Activated effector memory CD4-positive, alpha-beta T cell treated with Interleukin-2 at 50 U/mL for 16 hours (primary cell): ENCODE results near the gene SPATA6.
"Not testable (repeated sequence)": the region's sequence is repeated elsewhere in the genome, so short reads cannot be mapped to it uniquely, and the experiment has no call there.

Experiments used
- DNase-seq: peaks from one replicate; pipeline ENCODE4 v3.0.0-alpha.2; 2020

The SPATA6 gene

GRCh38 chr1:48338257-48338656 lies 133.7 kb downstream of the SPATA6 start:
- no peak for DNase-seq

GRCh38 chr1:48333316-48333715 lies 138.7 kb downstream of the SPATA6 start:
- DNase-seq, result no peak

- DNase-seq, result no peak
Observed at GRCh38 chr1:48332115-48332514, 139.9 kb downstream of the SPATA6 start.

- DNase-seq, result no peak
Observed at GRCh38 chr1:48329905-48330304, 142.1 kb downstream of the SPATA6 start.

GRCh38 chr1:48329486-48329885 lies 142.5 kb downstream of the SPATA6 start:
- DNase-seq, result no peak

GRCh38 chr1:48311829-48312228 lies 160.2 kb downstream of the SPATA6 start:
- DNase-seq, result not testable (repeated sequence)

- DNase-seq, result no peak
Observed at GRCh38 chr1:48309564-48310082, 162.4 kb downstream of the SPATA6 start.

GRCh38 chr1:48302652-48303051 lies 169.4 kb downstream of the SPATA6 start:
- DNase-seq, result no peak

GRCh38 chr1:48294656-48295055 lies 177.3 kb downstream of the SPATA6 start:
- DNase-seq, result no peak

- not testable (repeated sequence) for DNase-seq
Observed at GRCh38 chr1:48294094-48294493, 177.9 kb downstream of the SPATA6 start.

GRCh38 chr1:48292706-48293105 lies 179.3 kb downstream of the SPATA6 start:
- no peak for DNase-seq

- no peak for DNase-seq
Observed at GRCh38 chr1:48291421-48291820, 180.6 kb downstream of the SPATA6 start.

GRCh38 chr1:48285525-48285924 lies 186.5 kb downstream of the SPATA6 start:
- no peak for DNase-seq

- not testable (repeated sequence) for DNase-seq
Observed at GRCh38 chr1:48284696-48285420, 187.1 kb downstream of the SPATA6 start.

- not testable (repeated sequence) for DNase-seq
Observed at GRCh38 chr1:48282329-48282728, 189.7 kb downstream of the SPATA6 start.

- not testable (repeated sequence) for DNase-seq
Observed at GRCh38 chr1:48277437-48277836, 194.6 kb downstream of the SPATA6 start.

- DNase-seq, result no peak
Observed at GRCh38 chr1:48266576-48266975, 205.4 kb downstream of the SPATA6 start.

- DNase-seq, result no peak
Observed at GRCh38 chr1:48263041-48263440, 209.0 kb downstream of the SPATA6 start.

GRCh38 chr1:48261881-48262400 lies 210.1 kb downstream of the SPATA6 start:
- DNase-seq, result no peak

- DNase-seq, result no peak
Observed at GRCh38 chr1:48258106-48258505, 213.9 kb downstream of the SPATA6 start.

GRCh38 chr1:48254254-48254653 lies 217.8 kb downstream of the SPATA6 start:
- no peak for DNase-seq

GRCh38 chr1:48251821-48252220 lies 220.2 kb downstream of the SPATA6 start:
- DNase-seq, result no peak

- no peak for DNase-seq
Observed at GRCh38 chr1:48251323-48251722, 220.7 kb downstream of the SPATA6 start.

GRCh38 chr1:48250572-48250971 lies 221.4 kb downstream of the SPATA6 start:
- no peak for DNase-seq

GRCh38 chr1:48249868-48250267 lies 222.1 kb downstream of the SPATA6 start:
- no peak for DNase-seq
